Activated effector memory CD4-positive, alpha-beta T cell treated with Interleukin-2 at 50 U/mL for 16 hours (primary cell): ENCODE results near the gene PDZD7.

Experiments
- DNase-seq: peaks from one replicate; pipeline ENCODE4 v3.0.0-alpha.2; 2020

PDZD7 gene

DNA sequence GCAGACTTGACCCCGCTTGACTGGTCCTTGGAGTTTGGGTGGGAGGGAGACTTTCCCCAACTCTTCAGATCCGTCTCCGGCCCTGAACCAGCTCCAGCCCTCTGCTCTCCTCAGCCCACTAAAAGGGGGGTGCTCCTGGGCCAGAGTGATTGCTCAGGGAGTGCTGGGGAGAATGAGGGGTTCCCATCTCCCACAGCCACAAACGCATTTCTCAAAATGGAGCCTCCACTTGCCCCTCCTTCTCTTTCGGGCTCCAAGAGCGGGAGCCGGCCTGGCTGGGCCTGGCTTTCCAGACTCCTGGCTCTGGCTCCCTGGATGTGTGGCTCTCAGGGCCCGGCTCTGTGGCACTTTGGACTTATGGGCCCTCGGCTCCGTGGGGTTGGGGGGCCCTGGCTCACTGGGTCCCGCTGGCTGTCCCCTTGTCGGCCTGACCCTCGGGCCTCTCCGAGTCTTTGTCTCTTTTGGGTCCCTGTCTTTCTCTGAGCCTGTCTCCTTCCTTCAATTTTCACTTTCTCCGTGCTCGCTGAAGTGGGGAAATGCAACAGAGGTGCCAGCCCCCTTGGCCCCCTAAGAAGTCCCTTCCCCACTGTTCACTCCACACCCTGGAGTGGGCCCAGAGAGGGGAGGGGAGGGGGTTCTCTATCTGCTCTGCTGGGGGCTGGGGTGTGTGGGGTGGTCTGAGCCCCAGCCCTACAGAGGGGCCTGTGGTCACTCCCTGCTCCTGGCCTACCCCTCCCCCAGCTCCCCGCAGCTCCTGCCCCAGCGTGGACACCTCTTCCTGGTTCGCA lies 30.6 kb downstream of the PDZD7 start:
- no peak for DNase-seq

DNA sequence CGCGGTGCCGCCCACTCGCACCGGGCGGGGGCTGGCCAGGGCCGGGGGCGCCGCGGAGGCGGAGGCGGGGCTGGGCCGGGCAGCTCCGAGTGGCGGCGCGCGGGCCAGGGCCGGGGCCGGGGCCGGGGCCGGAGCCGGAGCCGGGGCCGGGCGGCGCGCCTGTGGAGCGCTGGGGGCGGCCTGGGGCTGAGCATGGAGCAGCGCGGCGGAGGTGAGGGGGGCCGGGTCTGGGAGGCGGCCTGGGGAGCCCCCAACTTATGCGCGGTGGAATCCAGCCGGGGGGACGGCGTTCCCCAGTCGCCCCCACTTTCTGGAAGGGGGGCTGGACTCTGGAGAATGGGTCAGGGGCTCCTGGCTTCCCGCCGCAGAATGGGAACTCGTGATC lies 31.2 kb downstream of the PDZD7 start, which contains the start of gene LZTS2:
LZTS2 (plus strand) TSS at position 67 of the 385 bp plus-strand sequence. CDS start 2,731 bp downstream, outside the sequence.
- no peak for DNase-seq

DNA sequence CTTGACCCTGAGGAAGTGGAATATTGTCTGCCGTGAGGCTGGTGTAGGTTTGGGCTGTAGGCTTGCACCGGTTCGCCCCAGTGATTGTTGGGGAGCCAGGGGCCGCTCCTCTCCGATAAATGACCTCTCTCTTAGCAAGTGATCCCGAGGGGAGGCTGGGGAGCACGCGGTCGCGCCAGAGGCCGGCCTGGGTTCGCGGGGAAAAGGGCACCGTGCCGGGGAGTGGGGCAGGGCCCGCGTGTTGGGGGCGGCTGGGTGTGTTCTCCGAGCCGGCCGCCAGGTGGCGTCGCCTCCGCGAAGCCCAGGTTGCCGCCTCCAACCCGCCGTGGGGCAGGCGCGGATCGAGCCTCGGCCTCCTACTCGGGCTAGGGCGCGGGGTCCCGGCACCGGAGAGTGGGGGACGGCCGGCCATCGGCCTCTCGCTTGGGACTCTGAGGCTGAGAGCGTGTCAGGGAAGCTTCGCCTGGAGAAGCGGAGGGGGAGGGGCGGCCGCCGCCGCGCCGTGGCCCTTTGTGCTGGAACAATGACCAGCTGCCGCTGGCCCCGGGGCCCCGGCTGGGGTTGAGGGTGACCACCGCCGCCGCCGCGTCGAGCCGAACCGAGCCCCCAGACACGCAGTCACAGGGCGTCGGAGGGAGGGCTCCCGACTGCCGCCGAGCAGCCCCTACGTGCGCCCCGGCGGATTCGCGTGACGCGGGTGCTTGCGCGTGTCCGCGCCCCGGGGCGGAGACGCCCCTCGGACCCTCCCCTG lies 31.8 kb downstream of the PDZD7 start:
- peak; percentile 71 for DNase-seq

- peak; percentile 58 for DNase-seq
These were observed 32.5 kb downstream of the PDZD7 start for GRCh38 chr10:100998183-100998990.

DNA sequence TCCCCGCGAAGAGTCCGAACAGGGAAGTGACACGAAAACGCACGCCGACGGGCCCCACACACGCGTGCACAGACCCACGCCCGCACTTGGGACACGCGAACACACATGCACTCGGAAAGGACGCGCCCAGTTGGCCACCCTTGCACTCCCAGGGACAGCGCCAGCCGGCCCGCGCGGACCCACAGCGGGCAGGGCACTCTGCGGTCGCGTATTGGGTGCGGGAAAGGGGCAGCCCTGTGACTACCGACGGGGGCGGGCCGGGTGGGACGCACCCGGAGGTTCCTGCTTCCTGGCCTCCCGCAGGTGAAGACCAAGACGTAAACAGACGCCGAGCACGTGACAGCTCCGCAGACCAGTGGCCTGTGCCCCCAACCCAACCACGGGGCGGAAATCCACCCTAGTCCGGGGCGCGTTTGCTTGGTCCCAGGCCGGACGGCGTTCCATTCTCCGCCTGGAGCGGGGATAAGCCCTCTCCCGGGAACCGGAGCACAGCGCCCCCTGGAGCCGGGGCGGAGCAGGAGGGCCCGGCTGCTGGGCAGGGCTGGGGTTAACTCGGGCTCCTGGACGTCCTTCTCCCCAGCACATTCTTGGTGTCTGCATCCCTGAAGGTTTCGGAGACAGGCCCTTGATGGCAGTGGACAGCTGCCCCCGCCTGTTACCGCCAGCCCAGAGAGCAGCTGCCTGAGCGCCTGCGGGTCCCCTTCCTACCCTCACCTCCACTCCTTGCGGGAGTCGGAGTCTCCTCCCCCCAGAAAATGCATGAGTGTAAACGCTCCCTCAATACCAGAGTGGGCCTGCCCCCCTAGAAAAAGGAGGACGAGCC lies 33.4 kb downstream of the PDZD7 start:
- DNase-seq, result peak; percentile 67

- DNase-seq, result peak; percentile 33
These were observed 34.1 kb downstream of the PDZD7 start for GRCh38 chr10:100996678-100997359.

GRCh38 chr10:100995181-100995580 lies 35.7 kb downstream of the PDZD7 start:
- DNase-seq, result no peak

DNA sequence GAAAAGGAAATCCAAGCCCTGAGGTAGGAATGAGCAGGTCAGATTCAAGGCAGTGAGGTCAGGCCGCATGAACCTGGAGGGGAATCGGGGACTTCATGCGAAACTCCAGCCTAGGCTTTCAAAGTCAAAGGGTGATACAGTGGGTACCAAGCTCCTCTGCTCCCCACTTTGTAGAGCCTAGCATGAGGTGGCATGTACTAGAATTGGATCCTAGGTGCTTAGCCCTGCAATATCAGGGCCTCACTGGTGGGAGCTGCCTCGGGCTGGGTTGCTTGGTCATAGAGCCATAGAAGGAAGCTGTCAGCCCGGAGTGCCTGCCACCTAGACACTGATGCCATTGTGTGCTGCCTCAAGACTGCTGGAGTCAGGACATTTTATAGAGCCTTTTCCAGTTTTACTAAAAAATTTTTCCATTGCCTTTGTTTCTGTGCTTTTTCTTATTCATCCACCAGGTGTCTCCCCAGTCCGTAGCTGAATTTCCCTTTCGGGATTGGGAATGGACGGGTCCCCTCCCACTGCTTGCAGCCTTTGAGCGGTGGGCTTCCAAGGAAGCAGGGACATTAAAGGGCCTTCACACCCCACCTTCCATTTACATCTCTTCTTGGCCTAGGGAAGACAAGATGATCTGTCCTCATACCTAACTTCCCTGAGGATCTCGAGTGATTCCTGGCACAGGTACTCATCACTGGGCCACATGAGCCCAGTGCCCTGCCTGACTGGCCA lies 36.8 kb downstream of the PDZD7 start:
- no peak for DNase-seq

- no peak for DNase-seq
These were observed 41.8 kb downstream of the PDZD7 start for GRCh38 chr10:100989088-100989487.

DNA sequence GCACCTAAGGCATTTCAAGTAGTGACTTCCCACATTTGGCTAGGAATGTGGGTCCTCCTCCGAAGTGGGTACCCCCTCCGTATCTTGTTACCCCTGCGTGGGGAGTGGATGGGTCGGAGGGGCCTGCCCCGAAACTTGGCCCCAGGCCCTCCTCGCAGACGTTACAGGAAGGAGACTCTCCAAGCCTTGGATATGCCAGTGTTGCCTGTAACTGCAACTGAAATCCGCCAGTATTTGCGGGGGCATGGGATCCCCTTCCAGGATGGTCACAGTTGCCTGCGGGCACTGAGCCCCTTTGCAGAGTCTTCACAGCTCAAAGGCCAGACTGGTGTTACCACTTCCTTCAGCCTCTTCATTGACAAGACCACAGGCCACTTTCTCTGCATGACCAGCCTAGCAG lies 42.8 kb downstream of the PDZD7 start:
- no peak for DNase-seq

- no peak for DNase-seq
These were observed 43.3 kb downstream of the PDZD7 start for GRCh38 chr10:100987685-100988049.

DNA sequence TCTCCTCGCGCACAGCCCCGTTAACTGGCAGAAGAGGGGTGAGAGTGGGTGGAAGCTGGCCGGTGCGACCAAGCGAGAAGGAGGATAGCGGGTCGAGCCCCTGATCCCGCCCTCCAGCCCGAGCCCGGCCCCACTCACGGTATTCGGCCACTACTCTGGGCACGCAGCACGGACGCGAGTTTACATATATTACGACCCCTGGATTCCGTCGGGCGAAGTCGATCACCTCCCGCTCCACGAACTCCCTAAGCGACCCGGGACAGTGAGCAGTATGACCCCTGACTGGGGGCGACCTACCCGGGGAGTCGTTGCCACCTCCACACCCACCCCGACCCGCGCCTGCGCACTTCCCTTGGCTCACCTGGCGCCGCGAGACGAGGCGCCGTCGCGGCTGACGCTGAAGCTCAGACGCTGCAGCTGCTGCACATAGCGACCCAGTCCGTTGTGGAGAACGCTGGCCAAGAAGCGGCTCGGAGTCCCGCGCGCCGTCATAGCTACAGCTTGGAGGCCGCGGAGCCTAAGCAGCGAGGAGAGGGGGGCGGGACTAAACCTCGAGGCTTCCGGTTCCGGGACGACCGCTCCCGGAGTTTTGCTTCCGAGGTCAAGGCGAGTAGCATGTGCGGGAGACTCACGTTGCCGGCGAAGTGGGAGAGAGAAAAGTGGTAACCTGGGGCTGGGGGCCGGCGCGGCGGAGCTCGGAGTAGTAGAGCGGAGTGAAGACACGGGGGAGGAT lies 43.8 kb downstream of the PDZD7 start, which contains the start of the genes MRPL43 and TWNK:
MRPL43 (minus strand) TSS at position 546 of the 733 bp plus-strand sequence; CDS start at position 492, 54 bp downstream.
TWNK (plus strand) TSS at position 592 of the 733 bp plus-strand sequence. CDS start 668 bp downstream, outside the sequence.
- DNase-seq, result peak; percentile 81

DNA sequence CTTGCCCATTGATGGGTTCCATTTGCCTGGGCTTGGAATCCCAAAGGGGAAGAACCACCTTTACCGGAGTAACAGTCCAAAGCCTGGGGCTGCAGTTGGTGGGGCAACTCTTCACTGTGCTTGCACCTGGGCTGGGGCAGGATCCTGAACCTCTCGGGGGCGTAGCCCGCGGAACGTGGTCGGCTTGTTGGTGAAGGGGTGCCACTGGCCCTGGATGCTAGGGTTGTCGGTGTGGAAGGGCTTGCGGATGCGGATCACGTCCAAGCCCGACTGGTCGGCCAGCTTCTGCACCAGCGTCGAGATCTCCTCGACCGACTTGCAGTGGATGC lies 44.3 kb downstream of the PDZD7 start:
- no peak for DNase-seq

DNA sequence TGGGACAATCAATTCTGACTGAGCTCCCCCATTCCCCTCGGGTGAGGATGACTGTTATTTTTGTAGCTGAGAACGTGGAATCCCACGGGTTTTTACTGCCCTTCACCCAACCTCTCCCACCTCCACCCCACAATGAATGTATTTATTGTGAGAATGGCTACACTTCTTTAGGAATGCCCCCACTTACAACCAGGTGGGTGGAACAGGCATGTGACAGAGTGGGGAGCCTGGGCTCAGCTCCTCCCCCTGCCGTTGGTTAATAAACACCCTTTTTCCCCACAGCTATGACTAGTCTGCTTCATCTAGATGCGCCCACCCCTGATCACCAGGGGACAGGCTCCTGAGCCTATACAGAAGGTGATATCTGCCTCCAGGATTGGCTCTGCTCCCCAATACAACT lies 45.6 kb downstream of the PDZD7 start:
- DNase-seq, result no peak

GRCh38 chr10:100984672-100985177 lies 46.2 kb downstream of the PDZD7 start:
- DNase-seq, result no peak

- DNase-seq, result no peak
These were observed 46.9 kb downstream of the PDZD7 start for GRCh38 chr10:100983868-100984671.

GRCh38 chr10:100982916-100983830 lies 47.8 kb downstream of the PDZD7 start:
- no peak for DNase-seq

- no peak for DNase-seq
These were observed 49.7 kb downstream of the PDZD7 start for GRCh38 chr10:100981178-100981772.
